ENCODE results near the gene PLCXD3.
"Not testable (repeated sequence)": the region's sequence is repeated elsewhere in the genome, so short reads cannot be mapped to it uniquely, and the experiment has no call there.

PLCXD3 gene

DNA sequence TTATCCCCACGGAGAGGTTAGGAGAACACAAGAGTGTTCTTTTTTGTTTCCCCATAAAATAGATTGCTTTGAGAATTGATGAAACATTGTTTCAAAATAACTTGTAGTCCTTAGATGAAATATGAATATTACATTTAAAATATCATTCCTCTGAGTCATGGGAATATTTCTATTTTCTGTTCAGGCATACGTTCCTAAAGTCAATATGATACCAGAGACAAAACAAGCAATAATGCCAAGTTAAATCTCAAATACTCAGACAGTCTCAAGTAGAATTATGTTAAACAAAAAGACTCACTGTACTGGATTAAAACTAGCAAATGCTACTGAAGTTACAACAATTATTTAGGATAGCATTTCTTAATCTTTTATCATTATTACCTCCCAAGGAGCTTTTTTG, 185.3 kb downstream of the PLCXD3 start:
- no peaks in the 10 kb centered on the region for H3K36me3 ChIP-seq (ENCODE audit: control insufficient read depth in 2 of 2, insufficient read depth in 1 of 2, low read length in 2 of 2)
- H3K4me1 ChIP-seq (ENCODE audit: control insufficient read depth, insufficient read depth, low read length) = no peaks in the 10 kb centered on the region
- POLR2A ChIA-PET = no interaction called here
- H3K4me3 ChIP-seq (ENCODE audit: low read depth, low read length) = no peak overlapping the region
- H3K27ac ChIP-seq (ENCODE audit: extremely low read depth, low read depth, low read length) = no peak overlapping the region
- CTCF ChIA-PET = interaction anchor here (0.6 kb wide), 2 partner anchors 1610 to 1790 kb away, joined by 3 read pairs; no protein-coding TSS in a partner anchor
- TF ChIP-seq ZNF529 (tag by site-specific recombination; IDR thresholded peaks at IDR 0.05; ENCODE audit: insufficient replicate concordance) (no peak), HIC1 (tag by site-specific recombination; IDR thresholded peaks at IDR 0.05) (no peak), ZNF16 (tag by site-specific recombination; IDR thresholded peaks at IDR 0.05; ENCODE audit: low read depth) (no peak), ZNF292 (tag by site-specific recombination; IDR thresholded peaks at IDR 0.05; ENCODE audit: borderline replicate concordance, low read depth) (no peak), SCRT1 (tag by site-specific recombination; IDR thresholded peaks at IDR 0.05; ENCODE audit: borderline replicate concordance) (no peak), PATZ1 (tag by site-specific recombination; IDR thresholded peaks at IDR 0.05) (no peak), YY2 (tag by site-specific recombination; IDR thresholded peaks at IDR 0.05) (no peak)
- TF ChIP-seq, protein P1, sequence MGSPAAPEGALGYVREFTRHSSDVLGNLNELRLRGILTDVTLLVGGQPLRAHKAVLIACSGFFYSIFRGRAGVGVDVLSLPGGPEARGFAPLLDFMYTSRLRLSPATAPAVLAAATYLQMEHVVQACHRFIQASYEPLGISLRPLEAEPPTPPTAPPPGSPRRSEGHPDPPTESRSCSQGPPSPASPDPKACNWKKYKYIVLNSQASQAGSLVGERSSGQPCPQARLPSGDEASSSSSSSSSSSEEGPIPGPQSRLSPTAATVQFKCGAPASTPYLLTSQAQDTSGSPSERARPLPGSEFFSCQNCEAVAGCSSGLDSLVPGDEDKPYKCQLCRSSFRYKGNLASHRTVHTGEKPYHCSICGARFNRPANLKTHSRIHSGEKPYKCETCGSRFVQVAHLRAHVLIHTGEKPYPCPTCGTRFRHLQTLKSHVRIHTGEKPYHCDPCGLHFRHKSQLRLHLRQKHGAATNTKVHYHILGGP (tag by site-specific recombination; IDR thresholded peaks at IDR 0.05) = no peak
- TF ChIP-seq, protein P2, sequence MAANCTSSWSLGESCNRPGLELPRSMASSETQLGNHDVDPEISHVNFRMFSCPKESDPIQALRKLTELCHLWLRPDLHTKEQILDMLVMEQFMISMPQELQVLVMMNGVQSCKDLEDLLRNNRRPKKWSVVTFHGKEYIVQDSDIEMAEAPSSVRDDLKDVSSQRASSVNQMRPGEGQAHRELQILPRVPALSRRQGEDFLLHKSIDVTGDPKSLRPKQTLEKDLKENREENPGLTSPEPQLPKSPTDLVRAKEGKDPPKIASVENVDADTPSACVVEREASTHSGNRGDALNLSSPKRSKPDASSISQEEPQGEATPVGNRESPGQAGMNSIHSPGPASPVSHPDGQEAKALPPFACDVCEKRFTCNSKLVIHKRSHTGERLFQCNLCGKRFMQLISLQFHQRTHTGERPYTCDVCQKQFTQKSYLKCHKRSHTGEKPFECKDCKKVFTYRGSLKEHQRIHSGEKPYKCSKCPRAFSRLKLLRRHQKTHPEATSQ (tag by site-specific recombination; IDR thresholded peaks at IDR 0.05) = no peak
- no peaks in the 10 kb centered on the region for H3K9me3 ChIP-seq (ENCODE audit: control insufficient read depth, insufficient read depth, low read depth, low read length)

DNA sequence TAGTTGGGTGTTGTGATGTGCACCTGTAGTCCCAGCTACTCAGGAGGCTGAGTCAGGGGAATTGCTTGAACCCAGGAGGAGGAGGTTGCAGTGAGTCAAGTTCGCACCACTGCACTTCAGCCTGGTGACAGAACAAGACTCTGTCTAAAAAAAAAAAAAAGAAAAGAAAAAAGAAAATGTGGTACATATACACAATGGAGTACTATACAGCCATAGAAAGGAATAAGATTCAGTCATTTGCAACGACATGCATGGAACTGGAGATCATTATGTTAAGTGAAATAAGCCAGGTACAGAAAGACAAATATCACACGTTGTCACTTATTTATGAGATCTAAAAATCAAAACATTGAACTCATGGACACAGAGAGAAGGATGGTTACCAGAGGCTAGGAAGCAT, 187.6 kb downstream of the PLCXD3 start:
- H3K4me3 ChIP-seq (ENCODE audit: low read depth, low read length); H3K9me3 ChIP-seq (ENCODE audit: control insufficient read depth, insufficient read depth, low read depth, low read length); CTCF ChIA-PET; POLR2A ChIA-PET; H3K27ac ChIP-seq (ENCODE audit: extremely low read depth, low read depth, low read length); H3K36me3 ChIP-seq (ENCODE audit: control insufficient read depth in 2 of 2, insufficient read depth in 1 of 2, low read length in 2 of 2); H3K4me1 ChIP-seq (ENCODE audit: control insufficient read depth, insufficient read depth, low read length): not testable (repeated sequence)
- peak; percentile 51 for TF ChIP-seq ZNF146 (tag by site-specific recombination; IDR thresholded peaks at IDR 0.05)

GRCh38 chr5:41312478-41313060, 197.8 kb downstream of the PLCXD3 start:
- H3K4me1 ChIP-seq (ENCODE audit: control insufficient read depth, insufficient read depth, low read length) = no peaks in the 10 kb centered on the region
- no peak overlapping the region for H3K27ac ChIP-seq (ENCODE audit: extremely low read depth, low read depth, low read length)
- TF ChIP-seq, protein P3, sequence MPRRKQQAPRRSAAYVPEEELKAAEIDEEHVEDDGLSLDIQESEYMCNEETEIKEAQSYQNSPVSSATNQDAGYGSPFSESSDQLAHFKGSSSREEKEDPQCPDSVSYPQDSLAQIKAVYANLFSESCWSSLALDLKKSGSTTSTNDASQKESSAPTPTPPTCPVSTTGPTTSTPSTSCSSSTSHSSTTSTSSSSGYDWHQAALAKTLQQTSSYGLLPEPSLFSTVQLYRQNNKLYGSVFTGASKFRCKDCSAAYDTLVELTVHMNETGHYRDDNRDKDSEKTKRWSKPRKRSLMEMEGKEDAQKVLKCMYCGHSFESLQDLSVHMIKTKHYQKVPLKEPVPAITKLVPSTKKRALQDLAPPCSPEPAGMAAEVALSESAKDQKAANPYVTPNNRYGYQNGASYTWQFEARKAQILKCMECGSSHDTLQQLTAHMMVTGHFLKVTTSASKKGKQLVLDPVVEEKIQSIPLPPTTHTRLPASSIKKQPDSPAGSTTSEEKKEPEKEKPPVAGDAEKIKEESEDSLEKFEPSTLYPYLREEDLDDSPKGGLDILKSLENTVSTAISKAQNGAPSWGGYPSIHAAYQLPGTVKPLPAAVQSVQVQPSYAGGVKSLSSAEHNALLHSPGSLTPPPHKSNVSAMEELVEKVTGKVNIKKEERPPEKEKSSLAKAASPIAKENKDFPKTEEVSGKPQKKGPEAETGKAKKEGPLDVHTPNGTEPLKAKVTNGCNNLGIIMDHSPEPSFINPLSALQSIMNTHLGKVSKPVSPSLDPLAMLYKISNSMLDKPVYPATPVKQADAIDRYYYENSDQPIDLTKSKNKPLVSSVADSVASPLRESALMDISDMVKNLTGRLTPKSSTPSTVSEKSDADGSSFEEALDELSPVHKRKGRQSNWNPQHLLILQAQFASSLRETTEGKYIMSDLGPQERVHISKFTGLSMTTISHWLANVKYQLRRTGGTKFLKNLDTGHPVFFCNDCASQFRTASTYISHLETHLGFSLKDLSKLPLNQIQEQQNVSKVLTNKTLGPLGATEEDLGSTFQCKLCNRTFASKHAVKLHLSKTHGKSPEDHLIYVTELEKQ (tag by site-specific recombination; IDR thresholded peaks at IDR 0.05; ENCODE audit: borderline replicate concordance) = no peak
- TF ChIP-seq ZNF366 (tag by site-specific recombination; conservative IDR thresholded peaks at IDR 0.05) = peak; percentile 72
- POLR2A ChIA-PET = no interaction called here
- no peaks in the 10 kb centered on the region for H3K9me3 ChIP-seq (ENCODE audit: control insufficient read depth, insufficient read depth, low read depth, low read length)
- CTCF ChIA-PET = interaction anchor here (0.7 kb wide), 1 partner anchor 463 kb away, joined by 3 read pairs; no protein-coding TSS in a partner anchor
- H3K4me3 ChIP-seq (ENCODE audit: low read depth, low read length) = no peak overlapping the region
- H3K36me3 ChIP-seq (ENCODE audit: control insufficient read depth in 2 of 2, insufficient read depth in 1 of 2, low read length in 2 of 2) = no peaks in the 10 kb centered on the region

Measured in HEK293 (cell line).